ENCODE measurements around the gene CD300LB. TPM values are rescaled to one million over a fixed set of nuclear protein-coding genes. Genes with fewer than 3 reads are reported as not detected.

The CD300LB gene
- 0.05 to 0.14 TPM (median 0.05 TPM) in 4 of 5 replicates, not detected in the other for total RNA-seq (2022; extraction: Qiagen RNA extraction)

DNA sequence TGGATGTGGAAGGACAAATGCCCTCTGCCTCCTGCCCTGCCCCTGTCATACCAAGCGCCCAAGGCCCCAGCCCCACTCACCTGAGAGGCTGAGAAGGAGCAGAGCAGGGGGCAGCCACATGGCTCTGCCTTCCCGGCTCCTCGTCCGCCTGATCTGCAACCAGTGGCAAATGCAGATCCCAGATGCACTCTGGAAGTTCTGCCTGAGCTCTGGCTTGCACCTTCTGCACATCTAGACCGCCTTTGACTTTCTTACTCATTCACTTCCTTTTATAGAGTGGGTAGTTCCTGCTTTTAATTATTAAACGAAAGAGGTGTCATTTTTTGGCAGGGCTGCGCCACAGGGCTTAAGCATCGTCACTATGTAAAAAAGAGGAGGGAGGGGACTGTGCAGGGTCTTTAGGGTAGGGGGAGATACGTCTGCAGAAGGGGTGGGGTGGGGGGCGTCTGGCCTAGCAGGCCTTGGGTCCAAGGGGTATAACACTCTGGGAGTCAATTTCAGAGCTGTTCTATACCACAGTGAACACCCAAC lies at the start of gene CD300LB:
CD300LB (minus strand) TSS at position 245 of the 531 bp plus-strand sequence; CDS start at position 120, 125 bp downstream.

DNA sequence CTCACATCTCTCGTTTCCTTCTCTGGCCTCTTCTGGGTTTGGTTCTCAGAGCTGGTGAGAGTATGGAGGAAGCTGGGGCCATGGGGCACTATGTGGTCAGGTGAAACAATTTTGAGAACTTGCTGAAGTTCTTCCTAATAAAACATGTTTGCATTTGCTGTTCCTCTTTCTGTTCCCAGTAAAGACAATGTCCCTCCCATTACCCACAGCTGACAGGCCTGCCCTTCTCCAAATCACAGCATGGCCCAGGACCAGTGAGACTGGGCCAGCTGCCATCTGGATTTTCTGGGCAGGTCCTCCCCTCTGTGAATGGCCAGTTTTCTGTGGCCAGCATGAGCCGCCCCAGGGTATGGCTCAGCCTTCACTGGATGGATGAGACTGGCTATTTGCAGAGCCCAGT lies 36.1 kb upstream of the CD300LB start, which contains the start of gene CD300H:
CD300H (minus strand) TSS at position 113 of the 400 bp plus-strand sequence.

DNA sequence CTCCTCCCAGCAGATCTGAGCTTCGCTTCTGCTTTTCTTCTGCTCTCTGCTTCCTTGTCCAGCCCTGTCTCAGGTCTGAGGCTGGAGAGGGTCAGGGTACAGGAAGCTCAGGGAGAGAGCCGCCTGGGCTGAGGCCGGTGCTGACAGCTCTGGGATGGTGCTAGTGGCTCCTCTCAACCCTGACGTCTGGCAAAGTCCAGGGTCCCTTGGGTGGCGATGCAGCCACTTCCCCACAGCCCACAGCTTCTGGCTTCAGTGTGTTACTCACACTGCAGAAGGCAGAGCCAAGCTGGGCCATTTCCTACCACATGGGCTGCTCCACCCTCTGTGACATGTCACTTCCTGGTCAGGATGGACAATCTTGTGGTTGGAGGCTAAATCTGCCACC lies 14.6 kb upstream of the CD300LB start, which contains the start of gene CD300C:
CD300C (minus strand) TSS at position 273 of the 388 bp plus-strand sequence. CDS start 333 bp downstream, outside the sequence.

Other genes with a start within 250 kb of the CD300LB start
- 0.02 to 0.05 TPM (median 0.02 TPM) in 3 of 5 replicates, not detected in the others for gene KIF19, start 205.2 kb downstream of the CD300LB start, total RNA-seq (2022; extraction: Qiagen RNA extraction)
- gene BTBD17, start 169.6 kb downstream of the CD300LB start, total RNA-seq (2022; extraction: Qiagen RNA extraction): 0.03 to 0.05 TPM in 2 of 5 replicates, not detected in the others
- not detected in 5 replicates for gene GPR142, start 164.0 kb downstream of the CD300LB start, total RNA-seq (2022; extraction: Qiagen RNA extraction)
- 45.9 to 65.0 TPM (median 59.4 TPM) in 5 replicates for gene GPRC5C, start 99.4 kb downstream of the CD300LB start, total RNA-seq (2022; extraction: Qiagen RNA extraction)
- 0.06 TPM in 1 of 5 replicates, not detected in the others for gene CD300A, start 64.8 kb downstream of the CD300LB start, total RNA-seq (2022; extraction: Qiagen RNA extraction)
- gene CD300C, start 14.6 kb upstream of the CD300LB start, total RNA-seq (2022; extraction: Qiagen RNA extraction): 0.31 to 0.51 TPM (median 0.41 TPM) in 5 replicates
- gene CD300H, start 36.0 kb upstream of the CD300LB start, total RNA-seq (2022; extraction: Qiagen RNA extraction): 0.12 to 0.72 TPM (median 0.43 TPM) in 4 of 5 replicates, not detected in the other
- not detected in 5 replicates for gene CD300LD, start 60.8 kb upstream of the CD300LB start, total RNA-seq (2022; extraction: Qiagen RNA extraction)
- not detected in 5 replicates for gene CD300E, start 92.3 kb upstream of the CD300LB start, total RNA-seq (2022; extraction: Qiagen RNA extraction)
- not detected in 5 replicates for gene CD300LF, start 181.4 kb upstream of the CD300LB start, total RNA-seq (2022; extraction: Qiagen RNA extraction)
- gene RAB37, start 205.8 kb upstream of the CD300LB start, total RNA-seq (2022; extraction: Qiagen RNA extraction): 0.87 to 1.4 TPM (median 1.2 TPM) in 5 replicates
- gene NHERF1, start 217.2 kb upstream of the CD300LB start, total RNA-seq (2022; extraction: Qiagen RNA extraction): 35.6 to 44.7 TPM (median 41.4 TPM) in 5 replicates
- gene NAT9, start 244.9 kb upstream of the CD300LB start, total RNA-seq (2022; extraction: Qiagen RNA extraction): 48.3 to 56.2 TPM (median 54.1 TPM) in 5 replicates

All from A549 treated with AZD2906 at 1 μM for 4 hours (cell line).